Measurements from ENCODE around the gene ZDHHC16. TPM values are rescaled to one million over a fixed set of nuclear protein-coding genes. Genes with fewer than 3 reads are reported as not detected.
A peak's percentile ranks its signal among the peaks of the same experiment; 100 is the strongest.

Gene ZDHHC16
- total RNA-seq, 2 donors from 2014 or later = 31.4 to 57.0 TPM

DNA sequence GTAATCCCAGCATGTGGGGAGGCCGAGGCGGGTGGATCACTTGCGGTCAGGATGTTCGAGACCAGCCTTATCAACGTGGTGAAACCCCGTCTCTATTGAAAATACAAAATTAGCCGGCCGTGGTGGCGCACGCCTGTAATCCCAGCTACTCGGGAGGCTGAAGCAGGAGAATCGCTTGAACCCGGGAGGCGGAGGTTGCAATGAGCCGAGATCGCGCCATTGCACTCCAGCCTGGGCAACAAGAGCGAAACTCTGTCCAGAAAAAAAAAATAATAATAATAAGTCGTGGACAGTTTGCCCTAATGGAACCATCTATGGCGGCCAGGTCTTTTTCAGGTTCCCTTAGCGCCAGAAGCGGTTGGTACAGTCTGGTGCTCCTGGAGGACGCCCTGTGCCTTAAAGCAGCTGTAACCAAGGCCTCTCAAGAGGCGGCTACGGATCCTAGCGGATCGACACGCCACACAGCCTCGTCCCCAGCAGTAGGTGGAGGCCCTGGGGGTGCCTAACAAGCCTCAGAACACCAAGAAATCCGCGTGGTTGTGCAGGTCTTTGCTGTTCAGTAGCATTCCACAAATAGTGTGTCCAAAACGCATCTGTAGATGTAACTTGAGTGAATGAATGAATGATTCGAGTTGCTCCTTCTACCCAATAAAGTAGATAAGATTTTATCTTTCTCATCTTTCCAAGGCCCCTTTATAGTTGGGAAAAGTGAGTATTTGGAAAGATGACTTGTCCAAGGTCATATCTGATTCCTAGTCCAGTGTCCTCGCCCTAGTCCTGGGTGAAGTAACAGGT lies 19.0 kb upstream of the ZDHHC16 start:
- Histone ChIP-seq H3K4me1 (peaks cover 13% of the 10 kb centered on the region), H3K9ac (ENCODE audit: low read depth in 2 of 2, low read length in 2 of 2) (peak overlapping the region; percentile 85 to 99), H3K9me3 (no peaks in the 10 kb centered on the region), H3K36me3 (peaks cover 15% of the 10 kb centered on the region), H3K27me3 (no peaks in the 10 kb centered on the region), H3K4me3 (peak overlapping the region; percentile 96), H3K27ac (peak overlapping the region; percentile 94)
- TF ChIP-seq, protein P1, sequence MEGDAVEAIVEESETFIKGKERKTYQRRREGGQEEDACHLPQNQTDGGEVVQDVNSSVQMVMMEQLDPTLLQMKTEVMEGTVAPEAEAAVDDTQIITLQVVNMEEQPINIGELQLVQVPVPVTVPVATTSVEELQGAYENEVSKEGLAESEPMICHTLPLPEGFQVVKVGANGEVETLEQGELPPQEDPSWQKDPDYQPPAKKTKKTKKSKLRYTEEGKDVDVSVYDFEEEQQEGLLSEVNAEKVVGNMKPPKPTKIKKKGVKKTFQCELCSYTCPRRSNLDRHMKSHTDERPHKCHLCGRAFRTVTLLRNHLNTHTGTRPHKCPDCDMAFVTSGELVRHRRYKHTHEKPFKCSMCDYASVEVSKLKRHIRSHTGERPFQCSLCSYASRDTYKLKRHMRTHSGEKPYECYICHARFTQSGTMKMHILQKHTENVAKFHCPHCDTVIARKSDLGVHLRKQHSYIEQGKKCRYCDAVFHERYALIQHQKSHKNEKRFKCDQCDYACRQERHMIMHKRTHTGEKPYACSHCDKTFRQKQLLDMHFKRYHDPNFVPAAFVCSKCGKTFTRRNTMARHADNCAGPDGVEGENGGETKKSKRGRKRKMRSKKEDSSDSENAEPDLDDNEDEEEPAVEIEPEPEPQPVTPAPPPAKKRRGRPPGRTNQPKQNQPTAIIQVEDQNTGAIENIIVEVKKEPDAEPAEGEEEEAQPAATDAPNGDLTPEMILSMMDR (IDR thresholded peaks at IDR 0.05) = no peak
- peak; percentile 39 for DNase-seq
- intact Hi-C loops (cut with DNase I) = no loop called here

DNA sequence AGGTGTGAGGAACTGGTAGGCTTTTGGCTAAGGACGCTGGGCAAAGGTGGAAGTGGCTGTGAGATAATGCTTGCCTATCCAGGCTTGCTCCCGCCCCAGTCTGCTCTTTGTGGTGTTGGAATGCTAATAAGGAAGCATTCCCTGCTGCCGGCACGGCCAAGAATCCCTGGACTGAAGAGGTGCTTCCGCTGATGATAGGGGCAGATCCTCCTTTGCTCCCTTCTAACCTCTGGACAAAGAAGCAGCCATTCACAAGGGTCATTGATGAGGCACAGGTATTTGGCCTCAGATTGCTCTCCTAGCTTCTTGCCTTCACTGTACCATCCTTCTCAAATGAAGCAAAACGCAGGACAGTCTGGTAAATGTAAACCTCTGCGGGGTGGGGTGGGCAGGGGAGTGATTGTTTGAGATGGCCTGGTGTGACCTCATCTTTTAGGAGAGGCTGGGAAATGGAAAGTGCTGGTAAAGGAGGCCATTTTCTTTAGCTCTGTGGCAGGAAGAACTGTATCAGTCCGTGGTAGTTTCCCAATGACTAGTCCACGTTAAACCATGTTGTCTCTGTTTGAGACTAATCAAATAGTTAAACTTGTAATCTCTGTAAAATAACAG lies 18.3 kb upstream of the ZDHHC16 start:
- intact Hi-C loops (cut with DNase I) = no loop called here
- H3K9ac ChIP-seq (ENCODE audit: low read depth in 2 of 2, low read length in 2 of 2) = peak overlapping the region; percentile 28 to 85
- peak overlapping the region; percentile 94 for H3K27ac ChIP-seq
- TF ChIP-seq, protein P1 (IDR thresholded peaks at IDR 0.05) = no peak
- H3K27me3 ChIP-seq = no peaks in the 10 kb centered on the region
- peaks cover 13% of the 10 kb centered on the region for H3K4me1 ChIP-seq
- no peaks in the 10 kb centered on the region for H3K9me3 ChIP-seq
- H3K4me3 ChIP-seq = peak overlapping the region; percentile 96
- peak; percentile 86 for DNase-seq
- peaks cover 16% of the 10 kb centered on the region for H3K36me3 ChIP-seq

DNA sequence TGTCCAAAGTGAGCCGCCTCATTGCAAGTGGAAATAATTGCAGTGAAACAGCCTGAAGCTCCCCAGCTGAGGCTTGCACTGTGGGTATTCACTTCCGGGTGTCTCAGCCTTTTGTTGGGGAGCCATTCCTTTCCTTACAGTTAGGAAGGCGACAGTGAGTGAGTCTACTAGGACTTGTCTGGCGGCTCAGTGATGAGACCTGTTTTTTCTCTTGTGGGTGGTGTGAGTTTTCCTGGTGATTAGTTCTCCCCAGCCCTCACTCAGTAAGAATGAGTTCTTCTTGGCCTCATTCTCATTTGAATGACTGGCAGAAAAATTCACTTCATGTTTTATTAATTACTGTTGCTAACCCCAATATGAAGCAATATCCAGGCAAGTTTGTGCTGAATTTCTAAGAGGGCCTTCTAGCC lies 17.4 kb upstream of the ZDHHC16 start:
- Histone ChIP-seq H3K9ac (ENCODE audit: low read depth in 2 of 2, low read length in 2 of 2) (peak overlapping the region; percentile 8 to 57), H3K27me3 (no peaks in the 10 kb centered on the region), H3K4me3 (peak overlapping the region; percentile 96)

DNA sequence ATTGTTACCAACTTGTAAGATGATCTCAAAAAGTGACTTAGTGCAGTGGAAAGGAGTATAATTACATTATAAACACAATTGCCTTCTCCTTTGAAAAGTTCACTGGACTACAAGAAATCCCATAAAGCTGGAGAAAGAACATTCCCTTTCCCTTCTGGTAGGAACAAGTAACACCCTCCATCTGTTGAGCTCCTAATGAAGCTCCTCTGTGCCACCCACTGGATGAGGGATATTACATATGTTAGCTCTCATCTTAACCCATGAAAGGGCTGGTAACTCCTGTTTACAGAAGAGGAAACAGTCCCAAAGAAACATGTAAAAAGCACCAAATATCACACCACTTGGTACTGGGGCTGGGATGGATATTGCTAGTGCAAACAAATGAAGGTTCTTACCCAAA lies 11.9 kb upstream of the ZDHHC16 start:
- Histone ChIP-seq H3K27me3 (no peaks in the 10 kb centered on the region), H3K36me3 (peaks cover 34% of the 10 kb centered on the region), H3K9me3 (no peaks in the 10 kb centered on the region), H3K4me3 (no peak overlapping the region), H3K27ac (no peak overlapping the region), H3K9ac (ENCODE audit: low read depth in 2 of 2, low read length in 2 of 2) (no peak overlapping the region), H3K4me1 (no peaks in the 10 kb centered on the region)
- intact Hi-C loops (cut with DNase I) = no loop called here
- DNase-seq = no peak
- TF ChIP-seq, protein P1 (IDR thresholded peaks at IDR 0.05) = no peak

More for the DNA sequence above, 17.4 kb upstream of the ZDHHC16 start:
- DNase-seq = no peak
- intact Hi-C loops (cut with DNase I) = no loop called here
- Histone ChIP-seq H3K9me3 (no peaks in the 10 kb centered on the region), H3K4me1 (peaks cover 13% of the 10 kb centered on the region), H3K36me3 (peaks cover 16% of the 10 kb centered on the region), H3K27ac (peak overlapping the region; percentile 94)
- TF ChIP-seq, protein P1 (IDR thresholded peaks at IDR 0.05) = no peak

DNA sequence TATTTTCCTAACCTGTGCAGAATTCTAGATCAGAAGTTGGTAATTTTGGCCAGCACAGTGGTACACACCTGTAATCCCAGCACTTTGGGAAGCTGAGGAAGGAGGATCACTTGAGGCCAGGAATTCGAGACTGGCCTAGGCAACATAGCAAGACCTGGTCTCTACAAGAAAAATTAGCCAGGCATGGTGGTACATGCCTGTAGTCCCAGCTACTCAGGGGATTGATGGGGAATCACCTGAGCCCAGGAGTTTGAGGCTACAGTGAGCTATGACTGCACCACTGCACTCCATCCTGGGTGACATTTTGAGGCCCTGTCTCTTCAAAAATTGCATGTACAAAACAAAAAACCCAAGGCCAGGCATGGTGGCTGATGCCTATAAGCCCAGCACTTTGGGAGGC lies 11.4 kb upstream of the ZDHHC16 start:
- Histone ChIP-seq H3K36me3 (peaks cover 34% of the 10 kb centered on the region), H3K27me3 (no peaks in the 10 kb centered on the region), H3K4me1 (no peaks in the 10 kb centered on the region), H3K27ac (no peak overlapping the region), H3K9ac (ENCODE audit: low read depth in 2 of 2, low read length in 2 of 2) (no peak overlapping the region), H3K4me3 (no peak overlapping the region), H3K9me3 (no peaks in the 10 kb centered on the region)
- TF ChIP-seq, protein P1 (IDR thresholded peaks at IDR 0.05) = no peak
- no peak for DNase-seq
- intact Hi-C loops (cut with DNase I) = no loop called here
